Stimulated activated CD4-positive, alpha-beta T cell treated with anti-CD3 and anti-CD28 coated beads, Interleukin-12 subunit alpha, Interleukin-12 subunit beta, amount 100 ng/mL, for 4 hours (primary cell): Measurements from ENCODE around the gene TAF6.

Experiments
- DNase-seq: peaks from one replicate; pipeline ENCODE4 v3.0.0-alpha.2; 2020

The TAF6 gene

DNA sequence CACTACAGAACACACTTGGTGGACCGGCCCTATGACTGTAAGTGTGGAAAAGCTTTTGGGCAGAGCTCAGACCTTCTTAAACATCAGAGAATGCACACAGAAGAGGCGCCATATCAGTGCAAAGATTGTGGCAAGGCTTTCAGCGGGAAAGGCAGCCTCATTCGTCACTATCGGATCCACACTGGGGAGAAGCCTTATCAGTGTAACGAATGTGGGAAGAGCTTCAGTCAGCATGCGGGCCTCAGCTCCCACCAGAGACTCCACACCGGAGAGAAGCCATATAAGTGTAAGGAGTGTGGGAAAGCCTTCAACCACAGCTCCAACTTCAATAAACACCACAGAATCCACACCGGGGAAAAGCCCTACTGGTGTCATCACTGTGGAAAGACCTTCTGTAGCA lies 55.0 kb downstream of the TAF6 start:
- no peak for DNase-seq

DNA sequence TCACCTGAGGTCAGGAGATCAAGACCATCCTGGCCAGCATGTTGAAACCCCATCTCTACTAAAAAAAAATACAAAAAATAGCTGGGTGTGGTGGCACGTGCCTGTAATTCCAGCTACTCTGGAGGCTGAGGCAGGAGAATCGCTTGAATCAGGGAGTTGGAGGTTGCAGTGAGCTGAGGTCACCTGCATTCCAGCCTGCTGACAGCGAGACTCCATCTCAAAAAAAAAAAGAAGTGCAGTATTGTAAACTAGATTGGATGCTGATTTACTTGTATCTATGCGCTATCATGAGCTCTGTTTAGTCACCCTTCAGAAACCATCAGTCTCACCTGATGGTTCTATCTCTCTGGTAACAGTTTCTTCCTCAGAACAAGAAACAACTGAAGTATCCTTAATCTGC lies 55.8 kb downstream of the TAF6 start:
- no peak for DNase-seq

DNA sequence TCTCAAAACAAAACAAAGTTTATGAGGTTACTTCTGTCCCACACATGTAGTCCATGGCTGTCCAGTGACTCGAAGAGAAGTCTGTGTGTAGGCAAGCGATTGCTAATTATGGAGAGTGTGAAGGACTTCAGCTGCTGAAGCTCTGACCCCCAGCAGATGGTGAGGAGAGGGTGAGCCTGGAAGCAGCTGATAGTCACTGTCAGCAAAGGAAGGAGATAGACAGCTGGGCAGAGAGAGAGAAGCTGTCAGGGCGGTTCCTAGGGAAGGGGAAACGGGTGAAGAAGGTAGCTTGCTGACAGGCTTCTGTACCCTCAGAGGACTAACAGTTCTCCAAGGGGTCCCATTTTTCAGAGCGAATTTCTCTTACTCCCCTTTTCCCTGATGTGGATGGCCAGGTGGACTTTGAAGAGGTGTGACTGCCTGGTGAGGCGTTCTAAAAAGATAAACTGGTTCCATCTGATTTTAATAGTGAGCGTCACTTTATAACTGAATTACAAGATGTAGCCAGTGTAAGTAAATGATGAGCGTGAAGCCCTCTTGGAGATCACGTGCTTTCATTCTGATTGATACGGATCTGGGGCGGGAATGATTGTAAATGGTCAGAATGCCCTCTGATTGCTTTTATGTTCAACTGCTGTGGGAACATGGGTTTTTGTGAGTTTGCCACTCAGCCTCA lies 57.5 kb downstream of the TAF6 start:
- no peak for DNase-seq

- no peak for DNase-seq
Observed at GRCh38 chr7:100059251-100059739, 59.9 kb downstream of the TAF6 start.
